HCEC 1CT (cell line): ENCODE data around the gene IGFL1.
"Not testable (repeated sequence)": the region's sequence is repeated elsewhere in the genome, so short reads cannot be mapped to it uniquely, and the experiment has no call there.

Source experiments
- DNase-seq: peaks from one replicate; pipeline ENCODE4 v3.0.0-alpha.2; 2017

IGFL1 gene

DNA sequence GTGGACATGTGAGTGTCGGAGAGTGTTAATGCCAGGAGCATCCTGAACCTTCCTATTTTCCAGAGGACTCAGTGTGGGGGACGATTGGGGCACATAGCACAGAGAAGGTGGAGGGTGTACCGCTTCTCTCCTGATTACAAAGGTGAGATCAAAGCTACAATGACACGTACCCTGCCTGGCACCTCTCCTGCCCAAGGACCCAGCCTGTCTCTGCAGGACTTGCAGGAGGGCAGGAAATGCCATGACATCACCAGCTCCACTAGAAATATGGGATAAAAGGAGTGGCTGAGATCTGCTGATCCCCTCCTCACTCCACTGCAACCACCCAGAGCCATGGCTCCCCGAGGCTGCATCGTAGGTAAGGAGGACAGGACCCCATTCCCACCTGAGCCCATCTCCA lies at the start of gene IGFL1:
IGFL1 (plus strand) TSS at position 301 of the 400 bp plus-strand sequence; CDS start at position 334, 33 bp downstream.
- no peak for DNase-seq

DNA sequence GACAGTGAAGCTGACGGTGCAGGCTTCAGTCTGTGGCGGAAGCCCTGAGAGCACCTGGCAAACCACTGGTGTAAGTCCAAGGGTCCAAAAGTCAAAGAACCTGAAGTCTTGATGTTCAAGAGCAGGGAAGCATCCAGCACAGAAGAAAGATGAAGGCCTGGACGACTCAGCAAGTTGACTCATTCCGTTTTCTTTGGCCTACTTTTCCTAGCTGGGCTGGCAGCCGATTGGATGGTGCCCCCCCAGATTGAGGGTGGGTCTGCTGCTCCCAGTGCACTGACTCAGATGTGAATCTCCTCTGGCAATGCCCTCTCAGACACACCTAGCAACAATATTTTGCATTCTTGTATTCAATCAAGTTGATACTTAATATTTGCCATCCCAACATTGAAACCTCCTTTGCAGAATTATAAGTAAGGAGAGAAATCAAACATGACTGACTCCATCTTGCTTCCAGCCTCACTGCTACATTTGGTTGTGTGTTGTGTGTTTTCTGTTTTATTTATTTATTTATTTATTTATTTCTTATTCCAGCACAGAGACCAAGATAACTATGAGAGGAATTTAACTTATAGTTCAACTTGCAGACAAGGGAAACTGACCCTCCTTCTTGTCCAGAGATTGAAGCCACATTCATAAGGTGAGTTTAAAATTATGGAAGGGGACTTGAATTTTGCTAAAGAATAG lies 48.7 kb upstream of the IGFL1 start:
- DNase-seq, result peak; percentile 13

- DNase-seq, result peak; percentile 41
Measured at GRCh38 chr19:46181388-46181779, 48.2 kb upstream of the IGFL1 start.

GRCh38 chr19:46182476-46182875 lies 47.1 kb upstream of the IGFL1 start:
- DNase-seq, result no peak

GRCh38 chr19:46184775-46185710 lies 44.5 kb upstream of the IGFL1 start:
- not testable (repeated sequence) for DNase-seq

DNA sequence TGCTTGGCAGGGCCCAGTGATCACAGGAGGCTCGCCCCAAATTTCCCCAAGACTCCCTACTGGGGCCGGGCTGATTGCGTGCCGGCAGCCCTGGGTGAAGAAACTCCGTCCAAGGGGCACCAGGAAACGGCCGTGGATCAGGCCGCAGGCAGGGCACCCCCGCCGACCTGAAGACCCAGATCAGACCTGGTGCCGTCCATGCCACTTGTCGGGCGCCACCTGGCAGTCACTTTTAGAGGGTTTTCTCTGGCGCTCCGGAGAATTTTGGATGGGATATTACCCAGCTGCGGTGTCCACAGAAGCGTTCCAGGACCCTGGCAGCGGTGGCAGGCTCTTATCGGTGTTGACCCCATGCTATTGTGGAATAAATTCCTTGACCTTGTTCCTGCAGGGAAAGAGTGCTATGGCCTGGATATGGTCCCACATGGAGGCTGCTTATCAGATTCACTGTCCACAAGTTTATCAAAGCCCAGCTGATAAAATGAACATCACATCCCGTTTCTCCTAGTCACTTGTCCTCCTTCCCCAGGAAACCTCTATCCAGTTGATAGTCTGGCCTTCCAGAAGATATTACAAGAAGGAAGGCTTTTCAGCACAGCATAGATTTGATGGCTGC lies 43.3 kb upstream of the IGFL1 start:
- no peak for DNase-seq

- DNase-seq, result no peak
Measured at GRCh38 chr19:46186717-46187101, 42.8 kb upstream of the IGFL1 start.

GRCh38 chr19:46189971-46190888 lies 39.3 kb upstream of the IGFL1 start:
- no peak for DNase-seq

- DNase-seq, result no peak
Measured at GRCh38 chr19:46191356-46191755, 38.2 kb upstream of the IGFL1 start.

DNA sequence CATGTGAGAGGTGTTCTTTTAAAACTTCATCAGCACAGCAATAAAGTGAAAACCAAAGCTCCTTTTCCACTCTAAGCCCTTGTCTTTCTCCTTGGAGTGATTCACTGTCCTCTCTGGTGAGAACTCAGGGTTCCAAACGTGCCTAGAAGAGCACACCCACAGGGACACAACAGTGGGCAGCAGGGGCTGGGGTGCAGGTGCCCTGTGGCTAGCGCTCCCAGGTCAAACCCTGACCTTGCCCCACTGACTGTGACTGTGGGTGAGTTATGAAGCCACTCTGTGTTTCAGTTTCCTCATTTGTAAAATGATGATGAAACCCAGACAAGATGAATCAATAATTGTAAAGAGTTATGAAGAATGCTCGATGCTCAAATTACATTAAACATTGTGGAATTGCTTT lies 37.6 kb upstream of the IGFL1 start:
- no peak for DNase-seq

DNA sequence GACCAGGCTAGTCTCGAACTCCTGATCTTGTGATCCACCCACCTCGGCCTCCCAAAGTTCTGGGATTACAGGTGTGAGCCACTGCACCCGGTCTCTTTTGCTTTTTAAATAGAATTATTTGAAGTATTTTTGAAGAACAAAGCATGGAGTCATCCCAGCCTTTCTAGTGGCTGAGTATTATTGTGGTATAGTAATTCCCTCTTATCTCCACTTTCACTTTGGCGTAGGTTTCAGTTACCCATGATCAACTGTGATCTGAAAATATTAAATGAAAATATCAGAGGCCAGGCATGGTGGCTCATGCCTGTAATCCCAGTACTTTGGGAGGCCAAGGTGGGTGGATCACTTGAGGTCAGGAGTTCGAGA lies 36.9 kb upstream of the IGFL1 start:
- not testable (repeated sequence) for DNase-seq

DNA sequence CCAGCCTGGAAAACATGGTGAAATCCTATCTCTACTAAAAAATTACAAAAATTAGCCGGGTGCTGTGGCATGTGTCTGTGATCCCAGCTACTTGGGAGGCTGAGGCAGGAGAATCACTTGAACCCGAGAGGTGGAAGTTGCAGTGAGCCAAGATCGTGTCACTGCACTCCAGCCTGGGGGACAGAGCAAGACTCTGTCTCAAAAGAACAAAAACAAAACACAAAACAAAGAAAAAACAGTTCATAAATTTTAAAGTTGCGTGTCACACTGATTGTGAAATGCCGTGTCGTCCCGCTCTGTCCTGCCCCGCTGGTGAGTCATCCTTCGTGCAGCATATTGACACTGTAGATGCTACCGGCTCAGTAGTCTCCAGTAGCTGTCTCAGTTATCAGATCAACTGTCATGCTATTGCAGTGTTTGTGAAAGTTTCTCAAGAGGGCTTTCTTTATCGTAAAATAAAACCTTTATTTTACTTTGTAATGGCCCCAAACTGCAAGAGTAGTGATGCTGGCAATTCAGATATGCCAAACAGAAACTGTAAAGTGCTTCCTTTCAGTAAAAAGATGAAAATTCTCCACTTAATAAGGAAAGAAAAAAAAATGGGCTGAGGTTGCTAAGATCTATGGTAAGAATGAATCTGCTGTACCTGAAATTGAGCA lies 36.4 kb upstream of the IGFL1 start:
- DNase-seq, result peak; percentile 30

GRCh38 chr19:46193678-46194077 lies 35.9 kb upstream of the IGFL1 start:
- no peak for DNase-seq

- no peak for DNase-seq
Measured at GRCh38 chr19:46195104-46195503, 34.4 kb upstream of the IGFL1 start.

- not testable (repeated sequence) for DNase-seq
Measured at GRCh38 chr19:46195919-46196318, 33.6 kb upstream of the IGFL1 start.

- no peak for DNase-seq
Measured at GRCh38 chr19:46196410-46197124, 33.0 kb upstream of the IGFL1 start.

GRCh38 chr19:46197314-46198070 lies 32.0 kb upstream of the IGFL1 start:
- DNase-seq, result no peak

DNA sequence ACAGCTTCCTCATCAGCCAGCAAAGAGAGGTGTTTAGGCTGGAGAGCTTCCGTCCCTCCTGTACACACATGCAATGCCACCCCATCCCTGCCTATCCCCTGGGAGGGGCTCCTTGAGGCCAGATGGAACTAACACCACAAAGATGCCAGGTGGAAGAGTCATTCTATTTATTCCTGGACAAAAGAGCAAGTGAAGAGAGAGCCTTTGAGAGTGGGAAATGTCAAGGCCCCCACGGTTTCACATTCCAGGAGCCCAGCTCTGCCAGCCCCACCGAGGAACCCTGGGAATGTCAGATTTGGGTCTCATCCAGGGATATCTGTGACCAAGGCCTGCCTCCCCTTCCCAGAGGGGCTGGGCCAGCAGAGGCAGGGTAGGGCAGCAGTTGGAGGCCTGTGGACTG lies 30.8 kb upstream of the IGFL1 start:
- no peak for DNase-seq

- no peak for DNase-seq
Measured at GRCh38 chr19:46201454-46202310, 27.9 kb upstream of the IGFL1 start.

DNA sequence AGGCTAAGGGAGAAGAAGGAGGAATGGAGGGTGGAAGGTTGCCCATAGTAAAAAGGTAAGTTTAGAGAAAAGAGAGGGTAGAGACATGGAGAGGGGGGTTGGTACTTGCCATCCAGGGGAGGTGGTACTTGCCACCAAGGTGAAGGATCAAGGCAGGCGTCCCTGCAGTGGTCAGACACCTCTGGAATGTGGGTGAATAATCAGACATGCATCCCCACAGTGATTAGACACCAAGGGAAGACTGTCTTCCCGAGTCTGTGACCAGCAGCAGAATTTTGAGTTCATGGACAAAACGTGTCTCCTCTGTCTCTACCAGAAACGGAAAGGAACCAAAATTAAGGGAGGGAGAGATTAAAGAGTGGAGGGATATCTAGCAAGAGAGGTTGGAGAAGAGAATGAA lies 27.1 kb upstream of the IGFL1 start:
- no peak for DNase-seq
